ENCODE results near the gene MAST4. TPM values are rescaled to one million over a fixed set of nuclear protein-coding genes. Genes with fewer than 3 reads are reported as not detected.

MAST4 gene
- polyA plus RNA-seq, 2 donors = 18.3 to 22.2 TPM

GRCh38 chr5:67144183-67144639 lies 548.0 kb downstream of the MAST4 start:
- no peaks in the 10 kb centered on the region for H3K27me3 ChIP-seq (ENCODE audit: control insufficient read depth in 1 of 2, insufficient read depth in 2 of 2, low read length in 2 of 2)
- H3K4me1 ChIP-seq (ENCODE audit: control insufficient read depth in 2 of 2, insufficient read depth in 2 of 2, low read length in 1 of 2) = no peaks in the 10 kb centered on the region
- H3K36me3 ChIP-seq (ENCODE audit: control insufficient read depth in 2 of 2, insufficient read depth in 2 of 2, low read length in 1 of 2) = peaks cover 25% of the 10 kb centered on the region in 2 donors
- no peak overlapping the region for H3K4me3 ChIP-seq (ENCODE audit: low read depth in 1 of 2, low read length in 2 of 2)
- no peaks in the 10 kb centered on the region for H3K9me3 ChIP-seq (ENCODE audit: control insufficient read depth in 2 of 2, insufficient read depth in 1 of 2, low read depth in 1 of 2, low read length in 1 of 2)
- no peak overlapping the region for H3K27ac ChIP-seq (ENCODE audit: low read depth in 2 of 2, low read length in 1 of 2)
- WGBS, 2 donors = 71 to 94% methylated on average over 2 of the region's 2 CpGs

- peaks cover 25 to 31% of the 10 kb centered on the region in 2 donors for H3K36me3 ChIP-seq (ENCODE audit: control insufficient read depth in 2 of 2, insufficient read depth in 2 of 2, low read length in 1 of 2)
These were observed 550.4 kb downstream of the MAST4 start for GRCh38 chr5:67146574-67146973.

GRCh38 chr5:67146981-67147380 lies 550.8 kb downstream of the MAST4 start:
- Histone ChIP-seq H3K9me3 (ENCODE audit: control insufficient read depth in 2 of 2, insufficient read depth in 1 of 2, low read depth in 1 of 2, low read length in 1 of 2) (no peaks in the 10 kb centered on the region), H3K27me3 (ENCODE audit: control insufficient read depth in 1 of 2, insufficient read depth in 2 of 2, low read length in 2 of 2) (no peaks in the 10 kb centered on the region), H3K4me1 (ENCODE audit: control insufficient read depth in 2 of 2, insufficient read depth in 2 of 2, low read length in 1 of 2) (no peaks in the 10 kb centered on the region), H3K4me3 (ENCODE audit: low read depth in 1 of 2, low read length in 2 of 2) (no peak overlapping the region), H3K27ac (ENCODE audit: low read depth in 2 of 2, low read length in 1 of 2) (no peak overlapping the region), H3K36me3 (ENCODE audit: control insufficient read depth in 2 of 2, insufficient read depth in 2 of 2, low read length in 1 of 2) (peaks cover 25 to 31% of the 10 kb centered on the region in 2 donors)
- 85 to 87% methylated on average over 4 of the region's 4 CpGs for WGBS, 2 donors

More at GRCh38 chr5:67146574-67146973, 550.4 kb downstream of the MAST4 start:
- Histone ChIP-seq H3K27me3 (ENCODE audit: control insufficient read depth in 1 of 2, insufficient read depth in 2 of 2, low read length in 2 of 2) (no peaks in the 10 kb centered on the region), H3K9me3 (ENCODE audit: control insufficient read depth in 2 of 2, insufficient read depth in 1 of 2, low read depth in 1 of 2, low read length in 1 of 2) (no peaks in the 10 kb centered on the region), H3K4me3 (ENCODE audit: low read depth in 1 of 2, low read length in 2 of 2) (no peak overlapping the region), H3K4me1 (ENCODE audit: control insufficient read depth in 2 of 2, insufficient read depth in 2 of 2, low read length in 1 of 2) (no peaks in the 10 kb centered on the region), H3K27ac (ENCODE audit: low read depth in 2 of 2, low read length in 1 of 2) (no peak overlapping the region)
- WGBS, 2 donors = 93 to 94% methylated on average over 1 of the region's 1 CpG

DNA sequence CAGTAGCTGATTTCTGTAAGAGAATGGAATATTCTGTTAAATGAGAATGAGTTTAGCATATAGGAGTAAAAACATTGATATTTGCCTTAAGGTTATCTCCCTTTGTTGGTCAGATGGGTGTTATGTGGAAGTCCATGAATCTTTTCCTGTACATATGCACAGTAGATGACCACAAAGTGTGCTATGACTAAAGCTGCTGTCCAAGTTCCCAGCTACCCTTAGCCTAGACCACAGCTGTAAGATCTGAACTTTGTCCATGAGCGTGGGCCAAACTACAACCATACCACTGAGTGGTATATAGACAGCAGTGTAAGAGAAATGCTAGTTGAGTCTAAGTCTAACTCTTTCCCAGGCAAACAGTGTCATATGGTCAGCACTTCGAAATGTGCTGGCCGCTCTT lies 551.6 kb downstream of the MAST4 start:
- H3K4me3 ChIP-seq (ENCODE audit: low read depth in 1 of 2, low read length in 2 of 2) = no peak overlapping the region
- no peaks in the 10 kb centered on the region for H3K4me1 ChIP-seq (ENCODE audit: control insufficient read depth in 2 of 2, insufficient read depth in 2 of 2, low read length in 1 of 2)
- peaks cover 29 to 30% of the 10 kb centered on the region in 2 donors for H3K36me3 ChIP-seq (ENCODE audit: control insufficient read depth in 2 of 2, insufficient read depth in 2 of 2, low read length in 1 of 2)
- 96 to 99% methylated on average over 3 of the region's 3 CpGs for WGBS, 2 donors
- no peaks in the 10 kb centered on the region for H3K9me3 ChIP-seq (ENCODE audit: control insufficient read depth in 2 of 2, insufficient read depth in 1 of 2, low read depth in 1 of 2, low read length in 1 of 2)
- H3K27ac ChIP-seq (ENCODE audit: low read depth in 2 of 2, low read length in 1 of 2) = no peak overlapping the region
- no peaks in the 10 kb centered on the region for H3K27me3 ChIP-seq (ENCODE audit: control insufficient read depth in 1 of 2, insufficient read depth in 2 of 2, low read length in 2 of 2)

DNA sequence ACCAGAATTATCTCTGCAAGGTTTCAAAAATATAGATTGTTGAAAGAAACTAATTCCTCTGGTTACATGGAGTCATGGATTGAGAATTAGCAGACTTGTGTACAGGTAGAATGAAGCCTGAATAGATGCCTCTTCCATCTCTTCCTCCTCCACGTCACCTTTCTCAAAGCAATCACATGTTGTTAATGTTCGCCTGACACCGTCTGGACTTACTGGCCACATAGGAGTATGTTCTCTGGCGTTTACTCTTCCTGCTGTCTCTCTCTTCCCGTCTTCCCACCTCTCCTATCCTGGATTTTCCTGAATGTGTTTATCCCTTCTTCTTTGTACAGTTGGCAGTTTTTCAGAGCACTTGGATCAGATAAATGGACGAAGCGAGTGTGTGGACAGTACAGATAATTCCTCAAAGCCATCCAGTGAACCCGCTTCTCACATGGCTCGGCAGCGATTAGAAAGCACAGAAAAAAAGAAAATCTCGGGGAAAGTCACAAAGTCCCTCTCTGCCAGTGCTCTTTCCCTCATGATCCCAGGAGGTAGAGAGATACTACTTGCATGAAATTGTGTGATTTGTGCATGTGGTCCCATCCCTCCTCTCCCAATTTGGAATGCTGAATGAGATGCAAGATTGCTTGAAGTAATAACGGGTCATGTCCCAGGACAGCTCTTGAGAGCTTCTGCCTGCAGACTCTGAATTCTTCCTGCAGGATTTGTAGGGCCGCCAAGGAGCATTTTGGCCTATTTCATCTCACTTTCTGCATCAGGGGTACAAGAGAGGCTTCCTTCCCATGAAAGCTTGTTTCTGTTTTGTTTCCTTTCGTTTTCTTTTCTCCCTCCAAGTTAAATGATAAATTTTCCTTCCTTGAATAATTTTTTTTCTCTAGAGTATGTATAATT lies 553.1 kb downstream of the MAST4 start:
- Histone ChIP-seq H3K27ac (ENCODE audit: low read depth in 2 of 2, low read length in 1 of 2) (no peak overlapping the region), H3K36me3 (ENCODE audit: control insufficient read depth in 2 of 2, insufficient read depth in 2 of 2, low read length in 1 of 2) (peaks cover 23 to 25% of the 10 kb centered on the region in 2 donors), H3K27me3 (ENCODE audit: control insufficient read depth in 1 of 2, insufficient read depth in 2 of 2, low read length in 2 of 2) (no peaks in the 10 kb centered on the region), H3K4me3 (ENCODE audit: low read depth in 1 of 2, low read length in 2 of 2) (no peak overlapping the region), H3K4me1 (ENCODE audit: control insufficient read depth in 2 of 2, insufficient read depth in 2 of 2, low read length in 1 of 2) (no peaks in the 10 kb centered on the region), H3K9me3 (ENCODE audit: control insufficient read depth in 2 of 2, insufficient read depth in 1 of 2, low read depth in 1 of 2, low read length in 1 of 2) (no peaks in the 10 kb centered on the region)
- 80% methylated on average over 14 of the region's 14 CpGs for WGBS, 2 donors

DNA sequence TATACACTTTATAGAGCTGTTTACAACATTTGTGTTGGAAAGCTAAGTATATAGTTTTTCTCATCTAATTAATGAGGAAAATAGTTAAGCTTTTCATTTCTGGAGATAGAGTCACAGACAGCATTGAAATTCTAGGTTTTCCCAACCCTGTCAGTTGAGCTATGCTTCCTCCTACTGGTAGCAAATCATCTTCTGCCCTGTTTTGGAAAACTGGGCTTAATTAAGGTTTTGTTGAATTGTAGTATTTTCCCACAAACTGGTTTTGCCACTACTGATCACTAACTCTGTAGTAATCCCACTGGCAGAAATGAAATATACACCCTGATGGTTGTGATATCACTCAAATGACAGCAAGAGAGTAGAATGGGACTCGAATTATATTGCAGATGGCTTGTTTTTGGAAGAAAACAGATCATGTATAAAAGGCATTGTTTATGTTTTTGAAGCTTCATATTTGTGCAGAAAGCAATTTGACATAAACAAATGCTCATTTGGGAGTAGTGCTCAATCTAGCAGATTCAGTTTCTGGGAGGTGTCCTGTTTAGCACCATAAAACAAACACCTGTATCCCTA lies 553.8 kb downstream of the MAST4 start:
- no peak overlapping the region for H3K27ac ChIP-seq (ENCODE audit: low read depth in 2 of 2, low read length in 1 of 2)
- 60 to 65% methylated on average over 1 of the region's 1 CpG for WGBS, 2 donors
- no peak overlapping the region for H3K4me3 ChIP-seq (ENCODE audit: low read depth in 1 of 2, low read length in 2 of 2)
- H3K9me3 ChIP-seq (ENCODE audit: control insufficient read depth in 2 of 2, insufficient read depth in 1 of 2, low read depth in 1 of 2, low read length in 1 of 2) = no peaks in the 10 kb centered on the region
- no peaks in the 10 kb centered on the region for H3K4me1 ChIP-seq (ENCODE audit: control insufficient read depth in 2 of 2, insufficient read depth in 2 of 2, low read length in 1 of 2)
- no peaks in the 10 kb centered on the region for H3K27me3 ChIP-seq (ENCODE audit: control insufficient read depth in 1 of 2, insufficient read depth in 2 of 2, low read length in 2 of 2)
- peaks cover 26 to 28% of the 10 kb centered on the region in 2 donors for H3K36me3 ChIP-seq (ENCODE audit: control insufficient read depth in 2 of 2, insufficient read depth in 2 of 2, low read length in 1 of 2)

DNA sequence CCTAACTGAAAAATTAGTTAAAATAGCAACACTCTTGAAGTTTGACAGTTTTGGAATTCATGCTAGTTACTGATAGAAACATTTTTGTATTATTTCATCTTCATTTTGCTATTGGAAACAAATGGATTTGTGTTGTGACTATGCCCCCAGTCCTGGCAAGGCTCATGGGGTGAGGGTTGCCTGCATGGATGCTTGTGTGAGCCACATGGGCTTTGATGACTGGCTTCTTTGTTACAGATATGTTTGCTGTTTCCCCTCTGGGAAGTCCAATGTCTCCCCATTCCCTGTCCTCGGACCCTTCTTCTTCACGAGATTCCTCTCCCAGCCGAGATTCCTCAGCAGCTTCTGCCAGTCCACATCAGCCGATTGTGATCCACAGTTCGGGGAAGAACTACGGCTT lies 556.2 kb downstream of the MAST4 start:
- H3K4me3 ChIP-seq (ENCODE audit: low read depth in 1 of 2, low read length in 2 of 2) = no peak overlapping the region
- no peak overlapping the region for H3K27ac ChIP-seq (ENCODE audit: low read depth in 2 of 2, low read length in 1 of 2)
- WGBS, 2 donors = 91 to 93% methylated on average over 6 of the region's 6 CpGs
- H3K27me3 ChIP-seq (ENCODE audit: control insufficient read depth in 1 of 2, insufficient read depth in 2 of 2, low read length in 2 of 2) = no peaks in the 10 kb centered on the region
- H3K36me3 ChIP-seq (ENCODE audit: control insufficient read depth in 2 of 2, insufficient read depth in 2 of 2, low read length in 1 of 2) = peaks cover 19 to 28% of the 10 kb centered on the region in 2 donors
- H3K9me3 ChIP-seq (ENCODE audit: control insufficient read depth in 2 of 2, insufficient read depth in 1 of 2, low read depth in 1 of 2, low read length in 1 of 2) = no peaks in the 10 kb centered on the region
- H3K4me1 ChIP-seq (ENCODE audit: control insufficient read depth in 2 of 2, insufficient read depth in 2 of 2, low read length in 1 of 2) = no peaks in the 10 kb centered on the region

- 81 to 83% methylated on average over 2 of the region's 2 CpGs for WGBS, 2 donors
- Histone ChIP-seq H3K36me3 (ENCODE audit: control insufficient read depth in 2 of 2, insufficient read depth in 2 of 2, low read length in 1 of 2) (peaks cover 19 to 28% of the 10 kb centered on the region in 2 donors), H3K27ac (ENCODE audit: low read depth in 2 of 2, low read length in 1 of 2) (no peak overlapping the region), H3K4me1 (ENCODE audit: control insufficient read depth in 2 of 2, insufficient read depth in 2 of 2, low read length in 1 of 2) (no peaks in the 10 kb centered on the region), H3K9me3 (ENCODE audit: control insufficient read depth in 2 of 2, insufficient read depth in 1 of 2, low read depth in 1 of 2, low read length in 1 of 2) (no peaks in the 10 kb centered on the region), H3K4me3 (ENCODE audit: low read depth in 1 of 2, low read length in 2 of 2) (no peak overlapping the region), H3K27me3 (ENCODE audit: control insufficient read depth in 1 of 2, insufficient read depth in 2 of 2, low read length in 2 of 2) (no peaks in the 10 kb centered on the region)
These were observed 557.1 kb downstream of the MAST4 start for GRCh38 chr5:67153292-67153691.

DNA sequence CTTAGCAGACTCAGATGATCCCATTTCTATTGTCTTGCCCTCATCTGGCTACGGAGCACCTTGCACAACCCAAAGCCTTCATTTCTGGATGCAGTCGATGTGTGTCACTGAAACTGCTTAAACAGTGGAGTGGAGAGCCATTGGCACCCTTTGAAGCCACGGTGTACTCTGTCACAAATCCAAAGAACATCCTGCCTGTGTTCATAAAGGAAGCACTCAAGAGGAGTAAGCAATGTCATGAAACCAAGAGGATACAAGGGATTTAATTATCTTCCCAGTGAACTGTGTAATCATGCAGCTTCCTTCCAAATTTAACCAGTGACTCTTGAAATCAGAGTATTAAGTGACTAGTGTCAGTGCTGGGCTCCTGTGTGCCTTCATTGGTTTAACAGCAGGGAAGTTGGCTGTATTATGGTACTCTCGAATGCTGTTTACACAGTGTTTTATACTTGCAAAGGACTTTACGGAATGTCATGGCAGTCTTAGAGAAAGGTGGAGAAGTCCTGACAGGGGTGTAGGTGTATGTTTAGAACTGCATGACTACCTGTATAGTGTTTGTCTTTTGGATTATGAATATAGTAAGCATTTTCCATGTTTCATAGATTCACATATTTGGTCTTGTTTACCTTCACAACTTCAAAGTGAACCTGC lies 558.5 kb downstream of the MAST4 start:
- H3K27ac ChIP-seq (ENCODE audit: low read depth in 2 of 2, low read length in 1 of 2) = peak overlapping the region in 1 of 2 donors; percentile 31
- WGBS, 2 donors = 57 to 61% methylated on average over 5 of the region's 5 CpGs
- no peaks in the 10 kb centered on the region for H3K9me3 ChIP-seq (ENCODE audit: control insufficient read depth in 2 of 2, insufficient read depth in 1 of 2, low read depth in 1 of 2, low read length in 1 of 2)
- no peaks in the 10 kb centered on the region for H3K27me3 ChIP-seq (ENCODE audit: control insufficient read depth in 1 of 2, insufficient read depth in 2 of 2, low read length in 2 of 2)
- H3K4me3 ChIP-seq (ENCODE audit: low read depth in 1 of 2, low read length in 2 of 2) = no peak overlapping the region
- H3K36me3 ChIP-seq (ENCODE audit: control insufficient read depth in 2 of 2, insufficient read depth in 2 of 2, low read length in 1 of 2) = peaks cover 20 to 22% of the 10 kb centered on the region in 2 donors
- H3K4me1 ChIP-seq (ENCODE audit: control insufficient read depth in 2 of 2, insufficient read depth in 2 of 2, low read length in 1 of 2) = peaks cover 0 to 4% of the 10 kb centered on the region in 2 donors

All from esophagus (tissue), 2 donors.